ENCODE measurements around the gene ABCA1. TPM values are rescaled to one million over a fixed set of nuclear protein-coding genes. Genes with fewer than 3 reads are reported as not detected.
"Not testable (repeated sequence)": the region's sequence is repeated elsewhere in the genome, so short reads cannot be mapped to it uniquely, and the experiment has no call there.

The ABCA1 gene
- total RNA-seq, 1 experiment from 2014 or later: 0.76 TPM

GRCh38 chr9:104961238-104961637 is 33.3 kb upstream of the ABCA1 start:
- H3K27me3 Mint-ChIP-seq (ENCODE audit: unreplicated experiment): no peaks in the 10 kb centered on the region
- no peak for TF ChIP-seq CTCF (IDR thresholded peaks at IDR 0.05; ENCODE audit: unreplicated experiment)
- H3K27ac Mint-ChIP-seq (ENCODE audit: unreplicated experiment): no peak overlapping the region
- no TSS peak for BruUV-seq (replicated peaks)
- intact Hi-C loops (cut with micrococcal nuclease; ENCODE audit: unreplicated experiment): loop anchor here (10.0 kb wide), 1 partner anchor 194 kb away; no protein-coding TSS in a partner anchor
- CTCF ChIA-PET: no interaction called here
- H3K36me3 Mint-ChIP-seq (ENCODE audit: insufficient read depth, unreplicated experiment): no peaks in the 10 kb centered on the region
- H3K4me3 Mint-ChIP-seq (ENCODE audit: low read depth, unreplicated experiment): no peak overlapping the region
- peak; percentile 10 for DNase-seq
- H3K9me3 Mint-ChIP-seq (ENCODE audit: low read depth, unreplicated experiment): no peaks in the 10 kb centered on the region
- H3K4me1 Mint-ChIP-seq (ENCODE audit: low read depth, unreplicated experiment): peaks cover 10% of the 10 kb centered on the region

GRCh38 chr9:104960662-104961061 is 32.7 kb upstream of the ABCA1 start:
- peaks cover 10% of the 10 kb centered on the region for H3K4me1 Mint-ChIP-seq (ENCODE audit: low read depth, unreplicated experiment)
- no peak for TF ChIP-seq CTCF (IDR thresholded peaks at IDR 0.05; ENCODE audit: unreplicated experiment)

GRCh38 chr9:104958751-104959150 is 30.8 kb upstream of the ABCA1 start:
- Mint-ChIP-seq H3K36me3 (ENCODE audit: insufficient read depth, unreplicated experiment) (no peaks in the 10 kb centered on the region), H3K27ac (ENCODE audit: unreplicated experiment) (no peak overlapping the region), H3K4me1 (ENCODE audit: low read depth, unreplicated experiment) (peaks cover 10% of the 10 kb centered on the region), H3K27me3 (ENCODE audit: unreplicated experiment) (no peaks in the 10 kb centered on the region), H3K4me3 (ENCODE audit: low read depth, unreplicated experiment) (no peak overlapping the region), H3K9me3 (ENCODE audit: low read depth, unreplicated experiment) (no peaks in the 10 kb centered on the region)
- DNase-seq: no peak
- CTCF ChIA-PET: no interaction called here
- no peak for TF ChIP-seq CTCF (IDR thresholded peaks at IDR 0.05; ENCODE audit: unreplicated experiment)
- intact Hi-C loops (cut with micrococcal nuclease; ENCODE audit: unreplicated experiment): no loop called here
- no TSS peak for BruUV-seq (replicated peaks)

More at GRCh38 chr9:104960662-104961061, 32.7 kb upstream of the ABCA1 start:
- Mint-ChIP-seq H3K4me3 (ENCODE audit: low read depth, unreplicated experiment) (no peak overlapping the region), H3K36me3 (ENCODE audit: insufficient read depth, unreplicated experiment) (no peaks in the 10 kb centered on the region), H3K27ac (ENCODE audit: unreplicated experiment) (no peak overlapping the region), H3K27me3 (ENCODE audit: unreplicated experiment) (no peaks in the 10 kb centered on the region), H3K9me3 (ENCODE audit: low read depth, unreplicated experiment) (no peaks in the 10 kb centered on the region)
- no TSS peak for BruUV-seq (replicated peaks)
- intact Hi-C loops (cut with micrococcal nuclease; ENCODE audit: unreplicated experiment): loop anchor here (10.0 kb wide), 1 partner anchor 194 kb away; no protein-coding TSS in a partner anchor
- CTCF ChIA-PET: no interaction called here
- no peak for DNase-seq

GRCh38 chr9:104958006-104958405 is 30.1 kb upstream of the ABCA1 start:
- DNase-seq; intact Hi-C loops (cut with micrococcal nuclease; ENCODE audit: unreplicated experiment); H3K36me3 Mint-ChIP-seq (ENCODE audit: insufficient read depth, unreplicated experiment); H3K9me3 Mint-ChIP-seq (ENCODE audit: low read depth, unreplicated experiment); H3K27me3 Mint-ChIP-seq (ENCODE audit: unreplicated experiment); H3K27ac Mint-ChIP-seq (ENCODE audit: unreplicated experiment); CTCF ChIA-PET; BruUV-seq (replicated peaks); H3K4me3 Mint-ChIP-seq (ENCODE audit: low read depth, unreplicated experiment): not testable (repeated sequence)
- H3K4me1 Mint-ChIP-seq (ENCODE audit: low read depth, unreplicated experiment): peaks cover 10% of the 10 kb centered on the region

- intact Hi-C loops (cut with micrococcal nuclease; ENCODE audit: unreplicated experiment): no loop called here
- H3K27ac Mint-ChIP-seq (ENCODE audit: unreplicated experiment): no peak overlapping the region
- BruUV-seq (replicated peaks): no TSS peak
- no peak overlapping the region for H3K4me3 Mint-ChIP-seq (ENCODE audit: low read depth, unreplicated experiment)
- TF ChIP-seq CTCF (IDR thresholded peaks at IDR 0.05; ENCODE audit: unreplicated experiment): no peak
- DNase-seq: no peak
- no peaks in the 10 kb centered on the region for H3K27me3 Mint-ChIP-seq (ENCODE audit: unreplicated experiment)
- H3K9me3 Mint-ChIP-seq (ENCODE audit: low read depth, unreplicated experiment): no peaks in the 10 kb centered on the region
- CTCF ChIA-PET: no interaction called here
- no peaks in the 10 kb centered on the region for H3K4me1 Mint-ChIP-seq (ENCODE audit: low read depth, unreplicated experiment)
- no peaks in the 10 kb centered on the region for H3K36me3 Mint-ChIP-seq (ENCODE audit: insufficient read depth, unreplicated experiment)
These were observed 23.5 kb upstream of the ABCA1 start for GRCh38 chr9:104951487-104951886.

Measured in Calu3 (cell line).